ENCODE results near the gene KRTAP10-11. TPM values are rescaled to one million over a fixed set of nuclear protein-coding genes. Genes with fewer than 3 reads are reported as not detected.

KRTAP10-11 gene, protein sequence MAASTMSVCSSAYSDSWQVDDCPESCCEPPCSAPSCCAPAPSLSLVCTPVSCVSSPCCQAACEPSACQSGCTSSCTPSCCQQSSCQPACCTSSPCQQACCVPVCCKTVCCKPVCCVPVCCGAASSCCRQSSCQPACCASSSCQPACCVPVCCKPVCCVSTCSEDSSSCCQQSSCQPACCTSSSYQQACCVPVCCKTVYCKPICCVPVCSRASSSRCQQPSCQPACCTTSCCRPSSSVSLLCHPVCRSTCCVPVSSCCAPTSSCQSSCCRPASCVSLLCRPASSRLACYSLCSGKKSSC
- total RNA-seq: not detected in 2 replicates

GRCh38 chr21:44646366-44647221 lies at the start of gene KRTAP10-11:
KRTAP10-11 (plus strand) TSS chr21:44646414; CDS start chr21:44646459, 45 bp downstream.

GRCh38 chr21:44600118-44600978 lies 45.9 kb upstream of the KRTAP10-11 start, which contains the start of gene KRTAP10-7:
KRTAP10-7 (plus strand) TSS chr21:44600597; CDS start chr21:44600622, 25 bp downstream.

GRCh38 chr21:44612029-44612486 lies 34.2 kb upstream of the KRTAP10-11 start, which contains the start of gene KRTAP10-8:
KRTAP10-8 (plus strand) TSS chr21:44612079; CDS start chr21:44612101, 22 bp downstream.

GRCh38 chr21:44626673-44627143 lies 19.5 kb upstream of the KRTAP10-11 start, which contains the start of gene KRTAP10-9:
KRTAP10-9 (plus strand) TSS chr21:44627093; CDS start chr21:44627172, 79 bp downstream.

DNA sequence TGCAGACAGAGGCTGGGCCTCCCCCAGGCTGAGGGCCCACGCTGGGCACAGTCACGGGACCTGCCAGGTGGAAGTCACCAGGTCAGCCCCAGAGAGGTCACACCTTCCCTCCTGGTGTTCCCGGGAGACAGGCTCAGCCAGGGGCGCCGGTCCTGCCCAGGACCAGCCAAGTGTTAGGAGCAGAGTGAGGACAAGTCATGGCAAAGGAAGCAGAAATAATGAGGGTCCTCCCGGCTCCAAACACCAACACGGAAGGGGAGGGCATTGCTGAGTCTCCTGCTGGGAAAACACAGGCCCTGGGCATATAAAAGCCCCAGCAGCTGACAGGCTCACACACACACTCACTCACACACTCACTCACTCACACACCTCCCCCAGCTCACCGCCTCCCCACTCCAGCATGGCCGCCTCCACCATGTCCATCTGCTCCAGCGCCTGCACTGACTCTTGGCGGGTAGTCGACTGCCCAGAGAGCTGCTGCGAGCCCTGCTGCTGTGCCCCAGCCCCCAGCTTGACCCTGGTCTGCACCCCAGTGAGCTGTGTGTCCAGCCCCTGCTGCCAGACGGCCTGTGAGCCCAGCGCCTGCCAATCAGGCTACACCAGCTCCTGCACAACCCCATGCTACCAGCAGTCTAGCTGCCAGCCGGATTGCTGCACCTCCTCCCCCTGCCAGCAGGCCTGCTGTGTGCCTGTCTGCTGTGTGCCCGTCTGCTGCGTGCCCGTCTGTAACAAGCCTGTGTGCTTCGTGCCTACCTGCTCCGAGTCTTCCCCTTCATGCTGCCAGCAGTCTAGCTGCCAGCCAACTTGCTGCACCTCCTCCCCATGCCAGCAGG lies 9.0 kb upstream of the KRTAP10-11 start, which contains the start of gene KRTAP10-10:
TSS of gene KRTAP10-10 (plus strand) at position 339 of the 833 bp plus-strand sequence. CDS start at position 401, 62 bp downstream.

DNA sequence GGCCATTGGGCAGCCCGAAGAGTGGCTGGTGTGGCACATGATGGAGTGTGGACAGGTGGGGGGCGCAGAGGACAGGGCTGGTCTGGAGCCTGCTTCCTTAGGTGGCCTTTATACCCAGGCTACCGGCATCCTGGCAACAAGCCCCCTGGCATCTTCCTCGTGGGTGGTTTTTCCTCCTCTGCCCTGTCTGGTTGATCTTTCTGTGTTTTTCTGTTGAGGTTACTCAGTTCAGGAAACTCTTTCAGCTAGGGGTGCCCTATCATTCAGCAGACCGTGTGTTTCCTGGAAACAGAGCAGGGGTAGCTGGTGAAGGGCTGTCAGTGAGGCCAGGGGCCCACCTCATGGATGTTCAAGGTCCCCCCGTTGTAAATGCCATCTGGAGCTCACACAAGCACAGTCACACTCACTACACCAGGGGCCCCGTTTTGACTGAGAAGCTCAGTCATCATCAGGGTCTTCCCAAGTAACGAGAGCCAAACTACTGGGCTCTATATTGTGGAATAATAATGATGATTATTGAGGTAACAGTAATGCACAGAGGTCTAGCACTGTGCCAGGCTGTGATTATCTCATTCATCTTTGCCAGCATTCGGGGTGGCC lies 8.5 kb downstream of the KRTAP10-11 start, which contains the start of gene KRTAP12-4:
TSS of gene KRTAP12-4 (minus strand) at position 84 of the 600 bp plus-strand sequence. CDS start at position 39, 45 bp downstream.

GRCh38 chr21:44657635-44658540 lies 11.7 kb downstream of the KRTAP10-11 start, which contains the start of gene KRTAP12-3:
KRTAP12-3 (plus strand) TSS chr21:44657932; CDS start chr21:44657980, 48 bp downstream.

GRCh38 chr21:44666401-44667320 lies 20.4 kb downstream of the KRTAP10-11 start, which contains the start of gene KRTAP12-2:
KRTAP12-2 (minus strand) TSS chr21:44666927; CDS start chr21:44666886, 41 bp downstream.

DNA sequence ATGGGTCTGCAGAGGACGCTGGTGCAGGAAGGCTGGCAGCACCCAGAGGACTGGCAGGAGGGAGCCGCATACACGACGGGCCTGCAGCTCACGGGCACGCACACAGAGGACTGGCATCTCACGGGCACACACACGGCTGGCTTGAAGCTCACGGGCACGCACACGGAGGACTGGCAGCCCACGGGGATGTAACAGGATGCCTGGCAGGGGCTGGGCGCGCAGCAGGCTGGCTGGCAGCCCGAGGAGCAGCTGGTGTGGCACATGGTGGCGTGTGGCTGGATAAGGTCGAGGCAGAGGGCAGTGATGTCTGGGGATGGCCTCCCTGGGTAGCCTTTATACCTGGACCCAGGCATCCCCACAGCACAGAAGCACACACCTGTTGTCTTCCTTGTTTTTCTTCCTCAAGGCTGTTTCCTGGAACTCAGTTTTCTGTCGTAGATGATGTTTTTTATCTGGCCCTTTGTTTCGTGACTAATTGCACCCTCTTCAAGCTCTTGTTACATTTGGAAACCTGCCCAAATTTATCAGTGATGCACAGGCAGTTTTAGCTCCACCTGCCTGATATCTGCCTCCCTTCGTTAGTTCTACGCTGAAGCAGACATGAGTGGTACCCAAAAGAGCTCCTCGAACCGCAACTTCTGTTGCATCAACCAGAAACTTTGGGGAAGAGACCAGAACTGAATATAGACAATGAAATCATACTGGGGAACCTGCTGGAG lies 35.8 kb downstream of the KRTAP10-11 start, which contains the start of gene KRTAP12-1:
TSS of gene KRTAP12-1 (minus strand) at position 303 of the 719 bp plus-strand sequence. CDS start at position 263, 40 bp downstream.

Small RNA genes within 50 kb of the gene (small RNA-seq; reads per million reads assigned to genes)
- not detected for gene KRTAP12-6P

Other genes with a start within 250 kb of the KRTAP10-11 start
- gene LRRC3, start 190.9 kb upstream of the KRTAP10-11 start, total RNA-seq: 0.22 and 0.26 TPM in 2 replicates
- not detected in 2 replicates for gene KRTAP10-1, start 106.2 kb upstream of the KRTAP10-11 start, total RNA-seq
- gene KRTAP10-2, start 94.9 kb upstream of the KRTAP10-11 start, total RNA-seq: not detected in 2 replicates
- gene KRTAP10-3, start 87.6 kb upstream of the KRTAP10-11 start, total RNA-seq: not detected in 2 replicates
- gene KRTAP10-4, start 72.7 kb upstream of the KRTAP10-11 start, total RNA-seq: not detected in 2 replicates
- not detected in 2 replicates for gene KRTAP10-5, start 65.8 kb upstream of the KRTAP10-11 start, total RNA-seq
- gene KRTAP10-6, start 53.9 kb upstream of the KRTAP10-11 start, total RNA-seq: not detected in 2 replicates
- not detected in 2 replicates for gene KRTAP10-7, start 45.8 kb upstream of the KRTAP10-11 start, total RNA-seq
- not detected in 2 replicates for gene KRTAP10-8, start 34.3 kb upstream of the KRTAP10-11 start, total RNA-seq
- not detected in 2 replicates for gene KRTAP10-9, start 19.3 kb upstream of the KRTAP10-11 start, total RNA-seq
- gene KRTAP10-10, start 9.1 kb upstream of the KRTAP10-11 start, total RNA-seq: not detected in 2 replicates
- gene KRTAP12-4, start 8.2 kb downstream of the KRTAP10-11 start, total RNA-seq: not detected in 2 replicates
- gene KRTAP12-3, start 11.5 kb downstream of the KRTAP10-11 start, total RNA-seq: not detected in 2 replicates
- not detected in 2 replicates for gene KRTAP12-2, start 20.5 kb downstream of the KRTAP10-11 start, total RNA-seq
- gene KRTAP12-1, start 35.7 kb downstream of the KRTAP10-11 start, total RNA-seq: not detected in 2 replicates
- gene KRTAP10-12, start 50.8 kb downstream of the KRTAP10-11 start, total RNA-seq: not detected in 2 replicates
- not detected in 2 replicates for gene TSPEAR, start 65.2 kb downstream of the KRTAP10-11 start, total RNA-seq
- 71.1 and 86.4 TPM in 2 replicates for gene UBE2G2, start 155.4 kb downstream of the KRTAP10-11 start, total RNA-seq
- gene SUMO3, start 171.6 kb downstream of the KRTAP10-11 start, total RNA-seq: 95.3 and 114 TPM in 2 replicates
- gene PTTG1IP, start 227.3 kb downstream of the KRTAP10-11 start, total RNA-seq: 535 and 631 TPM in 2 replicates